GM12865 (cell line): Measurements from ENCODE around the gene PYDC2.
"Not testable (repeated sequence)": the region's sequence is repeated elsewhere in the genome, so short reads cannot be mapped to it uniquely, and the experiment has no call there.

Experiments
- DNase-seq: peaks from one replicate; pipeline ENCODE4 v3.0.0; 2010; ENCODE audit warnings: low read depth
- H3K4me3 ChIP-seq: 2 replicates; pipeline ENCODE4 v1.5.1; 2011; ENCODE audit warnings: mild to moderate bottlenecking, low read depth, low read length, control low read depth
- CTCF ChIP-seq: IDR thresholded peaks from 2 replicates; pipeline ENCODE4 v1.5.1; 2011; ENCODE audit warnings: low read length, control low read depth, low read depth, inconsistent platforms; ENCODE audit not compliant: insufficient read depth; ENCODE audit errors: missing control alignments

The PYDC2 gene

GRCh38 chr3:191455257-191455952 lies 5.6 kb upstream of the PYDC2 start:
- DNase-seq: peak; percentile 25
- no peak overlapping the region for H3K4me3 ChIP-seq
- no peak for TF ChIP-seq CTCF

- DNase-seq: no peak
- H3K4me3 ChIP-seq: no peak overlapping the region
- no peak for TF ChIP-seq CTCF
These were observed 603 bp upstream of the PYDC2 start for GRCh38 chr3:191460360-191460759.

GRCh38 chr3:191470080-191470479 lies 9.1 kb downstream of the PYDC2 start:
- TF ChIP-seq CTCF: no peak
- no peak for DNase-seq
- no peak overlapping the region for H3K4me3 ChIP-seq

GRCh38 chr3:191470545-191470944 lies 9.6 kb downstream of the PYDC2 start:
- H3K4me3 ChIP-seq: no peak overlapping the region
- DNase-seq: no peak
- TF ChIP-seq CTCF: no peak

GRCh38 chr3:191473661-191474198 lies 12.8 kb downstream of the PYDC2 start:
- TF ChIP-seq CTCF: no peak
- no peak overlapping the region for H3K4me3 ChIP-seq
- DNase-seq: no peak

- DNase-seq: no peak
- H3K4me3 ChIP-seq: no peak overlapping the region
- no peak for TF ChIP-seq CTCF
These were observed 15.3 kb downstream of the PYDC2 start for GRCh38 chr3:191476066-191476772.

- DNase-seq, H3K4me3 ChIP-seq: not testable (repeated sequence)
These were observed 23.0 kb downstream of the PYDC2 start for GRCh38 chr3:191483994-191484393.
